Activated CD8-positive, alpha-beta T cell treated with anti-CD3 and anti-CD28 coated beads, Interleukin-2, amount 10 ng/mL, durations not matched to agents 7 days and 5 days (primary cell): ENCODE measurements around the gene LNPK. TPM values are rescaled to one million over a fixed set of nuclear protein-coding genes. Genes with fewer than 3 reads are reported as not detected.

Experiments used
- ATAC-seq: fragments of 150-1000 bp; cut with Tn5 transposase; one replicate; pipeline ENCODE4 v1.10.0; 2021; ENCODE audit warnings: moderate library complexity
- CTCF ChIA-PET: fragments of 350-600 bp; sonication (Branson Sonifier 250); formaldehyde crosslinking; loops from one replicate; lab custom pipeline; 2021; ENCODE audit warnings: antibody characterized with exemption; lab: Charles Lee
- POLR2A ChIA-PET: fragments of 350-600 bp; sonication (Branson Sonifier 250); formaldehyde crosslinking; loops from one replicate; lab custom pipeline; 2021; ENCODE audit warnings: antibody characterized with exemption; lab: Charles Lee
- DNase-seq: peaks from one replicate; pipeline ENCODE4 v3.0.0-alpha.2; 2020
- H3K27ac Mint-ChIP-seq: one replicate; pipeline ENCODE4 v1.8.0; 2021; ENCODE audit warnings: mild to moderate bottlenecking, mixed read lengths
- H3K27me3 Mint-ChIP-seq: one replicate; pipeline ENCODE4 v1.8.0; 2021; ENCODE audit warnings: low read depth, mixed read lengths
- H3K36me3 Mint-ChIP-seq: one replicate; pipeline ENCODE4 v1.8.0; 2021; ENCODE audit warnings: low read depth, mixed read lengths
- H3K4me1 Mint-ChIP-seq: one replicate; pipeline ENCODE4 v1.8.0; 2021; ENCODE audit warnings: low read depth, mixed read lengths
- H3K4me3 Mint-ChIP-seq: one replicate; pipeline ENCODE4 v1.8.0; 2021; ENCODE audit warnings: mild to moderate bottlenecking, mixed read lengths
- H3K9me3 Mint-ChIP-seq: one replicate; pipeline ENCODE4 v1.8.0; 2022; ENCODE audit warnings: mixed read lengths; ENCODE audit not compliant: insufficient read depth
- total RNA-seq, 2 experiments: library from RNA; stranded (reverse); gene quantifications; one replicate each; pipeline ENCODE4 v1.2.3, GENCODE V29; 2021

The LNPK gene
- total RNA-seq = 10 to 100 TPM; 49.0 to 50.2 TPM

GRCh38 chr2:176001916-176002687 lies at the start of gene LNPK:
LNPK (minus strand) TSS chr2:176002267; CDS start chr2:175995584, 6,683 bp downstream.
- Mint-ChIP-seq H3K9me3 (no peaks in the 10 kb centered on the region), H3K4me3 (peak within 1 kb of the TSS; percentile 89), H3K36me3 (no peaks in the 10 kb centered on the region), H3K27ac (peak within 1 kb of the TSS; percentile 82), H3K27me3 (peaks cover 18% of the 10 kb centered on the region), H3K4me1 (peaks cover 26% of the 10 kb centered on the region)
- ChIA-PET CTCF (interaction anchor here (1.4 to 2.2 kb wide), 3 partner anchors 9 to 650 kb away, joined by 3 to 5 read pairs (median 4); no protein-coding TSS in a partner anchor), POLR2A (interaction anchor here (0.8 to 1.5 kb wide), 4 partner anchors 9 to 823 kb away, joined by 3 to 4 read pairs (median 3); no protein-coding TSS in a partner anchor)
- DNase-seq (peak; percentile 94), ATAC-seq (peak; percentile 98)

- H3K4me3 Mint-ChIP-seq = no peak overlapping the region
- no peaks in the 10 kb centered on the region for H3K4me1 Mint-ChIP-seq
- H3K9me3 Mint-ChIP-seq = no peaks in the 10 kb centered on the region
- H3K36me3 Mint-ChIP-seq = no peaks in the 10 kb centered on the region
- no peak for ATAC-seq
- no peak overlapping the region for H3K27ac Mint-ChIP-seq
- peaks cover 17% of the 10 kb centered on the region for H3K27me3 Mint-ChIP-seq
- no peak for DNase-seq
- POLR2A ChIA-PET = no interaction called here
- CTCF ChIA-PET = no interaction called here
These were observed 37.3 kb upstream of the LNPK start for GRCh38 chr2:176039375-176039774.

GRCh38 chr2:176038694-176039093 lies 36.6 kb upstream of the LNPK start:
- Mint-ChIP-seq H3K4me3 (no peak overlapping the region), H3K9me3 (no peaks in the 10 kb centered on the region), H3K36me3 (no peaks in the 10 kb centered on the region), H3K27me3 (peaks cover 18% of the 10 kb centered on the region), H3K4me1 (no peaks in the 10 kb centered on the region), H3K27ac (no peak overlapping the region)
- CTCF ChIA-PET = no interaction called here
- DNase-seq (no peak), ATAC-seq (no peak)
- POLR2A ChIA-PET = no interaction called here

DNA sequence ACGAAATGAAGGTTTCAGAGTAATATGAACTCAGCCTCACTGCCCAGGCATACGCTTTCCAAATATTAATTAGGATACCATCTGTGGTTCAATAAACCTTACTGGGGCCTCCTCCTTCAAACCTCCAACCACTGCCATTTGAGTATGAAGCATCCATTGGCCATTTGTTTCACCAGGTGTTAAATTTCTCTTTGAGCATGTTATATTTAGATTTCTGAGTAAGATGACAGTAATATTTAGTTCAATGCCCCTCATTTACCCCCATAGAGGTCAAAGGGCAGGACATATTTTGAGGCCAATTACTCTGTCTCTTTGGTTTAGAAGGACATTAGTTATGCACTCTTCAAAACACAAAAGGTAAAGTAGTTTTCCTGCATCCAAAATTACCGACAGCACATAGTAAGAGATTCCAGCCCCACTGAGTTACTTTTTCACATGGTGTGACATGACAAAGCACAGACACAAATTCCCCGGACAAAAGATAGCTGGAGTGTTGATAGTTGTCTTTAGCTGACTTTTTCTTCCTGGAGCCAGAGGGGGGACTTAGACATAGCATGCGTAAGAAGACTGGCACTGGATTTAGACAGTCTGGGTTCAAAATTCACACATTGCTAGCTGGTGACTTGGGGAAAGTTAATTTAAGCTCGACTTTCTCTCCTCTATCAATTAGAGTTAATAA lies 33.1 kb upstream of the LNPK start:
- Mint-ChIP-seq H3K36me3 (no peaks in the 10 kb centered on the region), H3K27ac (no peak overlapping the region), H3K27me3 (peaks cover 20% of the 10 kb centered on the region), H3K4me1 (no peaks in the 10 kb centered on the region), H3K9me3 (no peaks in the 10 kb centered on the region), H3K4me3 (no peak overlapping the region)
- no peak for DNase-seq
- CTCF ChIA-PET = no interaction called here
- POLR2A ChIA-PET = no interaction called here
- no peak for ATAC-seq

DNA sequence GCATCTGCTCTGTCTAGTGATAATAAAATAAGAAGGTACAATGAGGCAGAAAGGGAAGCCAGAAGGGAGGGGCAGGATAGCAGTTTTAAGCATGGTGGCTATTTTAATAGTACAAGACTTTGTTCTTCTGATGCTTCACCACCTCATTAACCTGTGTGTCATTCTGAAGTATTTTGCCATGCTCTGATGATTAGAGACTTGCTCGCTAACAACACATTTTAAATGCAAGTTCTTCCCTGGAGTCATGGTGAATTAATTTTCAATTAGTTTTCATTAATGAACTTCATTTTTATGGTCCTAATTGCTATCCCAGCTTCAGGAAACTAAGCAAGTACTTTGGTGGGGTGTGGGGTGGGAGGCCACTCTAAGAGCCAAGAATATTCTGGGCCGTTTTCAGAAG lies 25.7 kb upstream of the LNPK start:
- Mint-ChIP-seq H3K27me3 (peaks cover 22% of the 10 kb centered on the region), H3K27ac (no peak overlapping the region), H3K36me3 (no peaks in the 10 kb centered on the region), H3K9me3 (no peaks in the 10 kb centered on the region), H3K4me1 (no peaks in the 10 kb centered on the region), H3K4me3 (no peak overlapping the region)
- CTCF ChIA-PET = no interaction called here
- POLR2A ChIA-PET = no interaction called here
- ATAC-seq (no peak), DNase-seq (no peak)

DNA sequence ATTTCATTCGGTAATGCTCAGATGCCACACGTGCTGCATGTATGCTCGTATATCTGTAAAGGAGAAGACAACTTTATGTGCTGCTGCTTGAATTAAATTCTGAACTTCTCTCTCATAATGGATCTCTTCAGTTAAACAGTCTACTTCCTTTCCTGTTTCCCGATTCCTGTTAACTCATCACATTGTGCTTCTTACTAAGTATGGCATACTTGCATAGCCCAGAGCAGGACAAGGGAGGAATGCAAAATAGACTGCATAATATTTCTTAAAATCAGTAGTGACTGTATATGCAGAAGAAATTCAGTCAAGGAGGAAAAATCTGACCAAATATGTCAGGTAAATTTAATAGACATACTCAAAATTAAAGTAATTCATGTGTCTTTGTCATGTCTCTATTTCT lies 23.9 kb upstream of the LNPK start:
- Mint-ChIP-seq H3K36me3 (no peaks in the 10 kb centered on the region), H3K4me1 (no peaks in the 10 kb centered on the region), H3K27ac (no peak overlapping the region), H3K9me3 (no peaks in the 10 kb centered on the region), H3K27me3 (peaks cover 19% of the 10 kb centered on the region), H3K4me3 (no peak overlapping the region)
- ChIA-PET CTCF (no interaction called here), POLR2A (no interaction called here)
- DNase-seq = no peak
- ATAC-seq = no peak

DNA sequence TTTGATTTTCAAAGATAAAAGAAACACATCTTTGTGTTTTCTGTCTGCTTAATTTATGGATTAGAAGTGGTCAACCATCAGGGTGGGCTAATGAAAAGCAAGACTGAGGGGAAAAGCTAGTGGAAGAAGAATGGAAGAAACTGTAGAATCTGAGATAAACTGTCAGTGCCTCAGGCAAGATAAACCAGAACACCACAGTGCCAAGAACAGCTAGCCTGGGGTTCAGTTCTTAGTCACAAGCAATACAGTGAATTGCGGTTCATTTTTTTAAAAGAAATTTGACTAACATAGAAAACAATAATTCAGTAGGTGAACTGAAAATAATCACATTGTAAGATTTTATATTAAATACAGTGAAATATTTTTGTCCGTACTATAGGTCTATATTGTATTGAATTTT lies 22.0 kb upstream of the LNPK start:
- H3K9me3 Mint-ChIP-seq = no peaks in the 10 kb centered on the region
- H3K27ac Mint-ChIP-seq = no peak overlapping the region
- peaks cover 13% of the 10 kb centered on the region for H3K27me3 Mint-ChIP-seq
- ATAC-seq (no peak), DNase-seq (no peak)
- POLR2A ChIA-PET = no interaction called here
- no peak overlapping the region for H3K4me3 Mint-ChIP-seq
- no peaks in the 10 kb centered on the region for H3K36me3 Mint-ChIP-seq
- CTCF ChIA-PET = interaction anchor here (1.1 kb wide), 1 partner anchor 773 kb away, joined by 3 read pairs; no protein-coding TSS in a partner anchor
- no peaks in the 10 kb centered on the region for H3K4me1 Mint-ChIP-seq

DNA sequence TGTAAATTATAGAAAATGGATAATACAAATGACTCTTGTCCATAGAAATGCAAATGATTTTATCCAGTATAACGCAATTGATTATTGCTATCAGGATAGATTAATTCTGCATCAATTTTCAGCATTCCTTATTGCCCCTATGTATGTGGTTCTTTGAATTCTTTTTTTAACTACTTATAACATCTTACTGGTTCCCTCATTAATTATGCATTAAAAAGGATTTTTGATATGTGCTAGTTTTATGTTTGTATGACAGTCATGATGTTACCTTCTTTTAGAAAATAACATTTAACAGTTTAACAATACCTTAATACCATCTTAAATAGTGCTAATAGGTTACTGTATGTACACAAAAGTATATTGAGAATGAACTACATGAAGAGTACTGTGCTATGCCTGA lies 20.0 kb upstream of the LNPK start:
- Mint-ChIP-seq H3K36me3 (no peaks in the 10 kb centered on the region), H3K9me3 (no peaks in the 10 kb centered on the region), H3K4me3 (no peak overlapping the region), H3K4me1 (no peaks in the 10 kb centered on the region), H3K27ac (no peak overlapping the region), H3K27me3 (peaks cover 9% of the 10 kb centered on the region)
- ChIA-PET POLR2A (no interaction called here), CTCF (no interaction called here)
- DNase-seq = no peak
- no peak for ATAC-seq

GRCh38 chr2:176020400-176020799 lies 18.3 kb upstream of the LNPK start:
- ATAC-seq (no peak), DNase-seq (no peak)

DNA sequence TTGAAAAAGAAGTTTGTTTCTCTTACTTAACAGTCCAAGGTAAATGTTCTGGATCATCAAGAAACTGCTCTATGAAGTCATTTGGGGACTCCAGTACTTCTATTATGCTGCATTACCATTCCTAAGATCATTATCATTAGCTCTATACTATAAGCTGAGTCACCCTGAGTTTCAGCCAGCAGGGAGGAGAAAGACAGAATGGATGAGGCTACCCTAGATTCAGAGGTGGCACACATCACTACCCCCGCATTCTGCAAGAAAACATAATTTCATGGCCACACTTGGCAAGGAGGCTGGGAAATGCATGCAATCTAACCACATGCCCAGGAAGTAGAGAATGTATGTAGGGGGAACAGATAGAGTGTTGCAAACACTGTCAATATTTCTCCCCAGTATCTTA lies 16.6 kb upstream of the LNPK start:
- Mint-ChIP-seq H3K27ac (no peak overlapping the region), H3K27me3 (peaks cover 2% of the 10 kb centered on the region), H3K4me3 (no peak overlapping the region), H3K4me1 (no peaks in the 10 kb centered on the region), H3K36me3 (no peaks in the 10 kb centered on the region), H3K9me3 (no peaks in the 10 kb centered on the region)
- DNase-seq = no peak
- POLR2A ChIA-PET = no interaction called here
- no peak for ATAC-seq
- CTCF ChIA-PET = no interaction called here

More at GRCh38 chr2:176020400-176020799, 18.3 kb upstream of the LNPK start:
- Mint-ChIP-seq H3K4me1 (no peaks in the 10 kb centered on the region), H3K27ac (no peak overlapping the region), H3K36me3 (no peaks in the 10 kb centered on the region), H3K9me3 (no peaks in the 10 kb centered on the region), H3K27me3 (peaks cover 5% of the 10 kb centered on the region), H3K4me3 (no peak overlapping the region)
- CTCF ChIA-PET = no interaction called here
- POLR2A ChIA-PET = no interaction called here

DNA sequence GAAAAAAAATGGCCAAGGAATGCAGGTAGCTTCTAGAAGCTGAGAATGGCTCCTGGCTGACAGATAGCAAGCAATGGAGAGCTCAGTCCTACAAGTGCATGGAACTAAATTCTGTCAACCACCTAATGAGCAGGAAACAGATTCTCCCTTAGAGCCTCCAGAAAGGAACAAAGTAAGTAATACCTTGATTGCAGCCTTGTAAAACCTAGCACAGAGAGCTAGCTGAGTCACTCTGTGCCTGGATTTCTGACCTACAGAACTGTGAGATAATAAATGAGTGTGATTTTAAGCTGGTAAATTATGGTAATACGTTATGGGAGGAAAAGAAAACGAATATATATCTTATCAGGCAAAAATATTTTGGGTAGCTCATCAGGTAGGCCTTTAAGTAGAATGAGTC lies 7.4 kb upstream of the LNPK start:
- H3K9me3 Mint-ChIP-seq = no peaks in the 10 kb centered on the region
- no peaks in the 10 kb centered on the region for H3K36me3 Mint-ChIP-seq
- ATAC-seq (no peak), DNase-seq (no peak)
- H3K27ac Mint-ChIP-seq = no peak overlapping the region
- peaks cover 21% of the 10 kb centered on the region for H3K27me3 Mint-ChIP-seq
- no peaks in the 10 kb centered on the region for H3K4me1 Mint-ChIP-seq
- CTCF ChIA-PET = no interaction called here
- POLR2A ChIA-PET = no interaction called here
- no peak overlapping the region for H3K4me3 Mint-ChIP-seq

DNA sequence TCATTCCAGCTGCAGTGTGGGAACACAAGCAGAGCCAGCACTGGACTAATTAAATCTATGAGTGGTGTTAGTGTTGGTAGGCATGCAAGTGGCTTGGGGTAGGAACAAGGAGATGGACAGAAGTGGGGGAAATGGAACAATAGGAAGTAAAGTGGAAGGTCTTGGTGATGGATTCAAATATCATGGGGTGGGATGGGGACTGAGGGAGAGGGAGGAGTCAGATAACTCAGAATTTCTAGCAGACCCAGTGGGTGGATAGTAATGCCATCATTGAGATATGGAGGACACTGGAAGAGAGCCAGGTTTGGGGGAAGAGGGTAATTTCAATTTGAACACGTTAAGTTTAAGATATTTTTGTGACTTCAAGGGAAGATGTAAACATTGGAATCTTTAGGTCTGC lies 2.9 kb upstream of the LNPK start:
- H3K4me3 Mint-ChIP-seq = no peak overlapping the region
- ChIA-PET CTCF (no interaction called here), POLR2A (no interaction called here)

More for the DNA sequence above, 2.9 kb upstream of the LNPK start:
- ATAC-seq (no peak), DNase-seq (no peak)
- Mint-ChIP-seq H3K36me3 (no peaks in the 10 kb centered on the region), H3K27ac (no peak overlapping the region), H3K9me3 (no peaks in the 10 kb centered on the region), H3K4me1 (peaks cover 22% of the 10 kb centered on the region), H3K27me3 (peaks cover 22% of the 10 kb centered on the region)
